Measurements from ENCODE around the gene FBXL20. TPM values are rescaled to one million over a fixed set of nuclear protein-coding genes. Genes with fewer than 3 reads are reported as not detected.
"Not testable (repeated sequence)": the region's sequence is repeated elsewhere in the genome, so short reads cannot be mapped to it uniquely, and the experiment has no call there.

Gene FBXL20
- total RNA-seq, 1 donor from 2014 or later = 27.1 TPM

- DNase-seq (ENCODE audit: low spot score in 2 of 2) = no peak
- no peak overlapping the region for H3K27ac ChIP-seq
- intact Hi-C loops (cut with DNase I) = loop anchor here (5.0 kb wide), 2 partner anchors 83 to 118 kb away; partner anchors contain the start of gene FBXL20
- H3K9me3 ChIP-seq = no peaks in the 10 kb centered on the region
- no peaks in the 10 kb centered on the region for H3K27me3 ChIP-seq
- H3K4me3 ChIP-seq = no peak overlapping the region
- TF ChIP-seq CTCF (IDR thresholded peaks at IDR 0.05) = no peak
- peaks cover 0 to 7% of the 10 kb centered on the region in 2 donors for H3K4me1 ChIP-seq
- peaks cover 3 to 10% of the 10 kb centered on the region in 2 donors for H3K36me3 ChIP-seq
These were observed 116.7 kb downstream of the FBXL20 start for GRCh38 chr17:39284685-39285084.

GRCh38 chr17:39283896-39284295 is 117.5 kb downstream of the FBXL20 start:
- no peak for TF ChIP-seq CTCF (IDR thresholded peaks at IDR 0.05)
- peaks cover 11 to 18% of the 10 kb centered on the region in 2 donors for H3K36me3 ChIP-seq
- intact Hi-C loops (cut with DNase I) = loop anchor here (5.0 kb wide), 2 partner anchors 83 to 118 kb away; partner anchors contain the start of gene FBXL20

GRCh38 chr17:39283098-39283497 is 118.3 kb downstream of the FBXL20 start:
- no peak overlapping the region for H3K4me3 ChIP-seq
- intact Hi-C loops (cut with DNase I) = loop anchor here (5.0 kb wide), 2 partner anchors 84 to 119 kb away; partner anchors contain the start of gene FBXL20

More at GRCh38 chr17:39283896-39284295, 117.5 kb downstream of the FBXL20 start:
- peaks cover 0 to 7% of the 10 kb centered on the region in 2 donors for H3K4me1 ChIP-seq
- H3K27me3 ChIP-seq = no peaks in the 10 kb centered on the region
- no peak for DNase-seq (ENCODE audit: low spot score in 2 of 2)
- no peak overlapping the region for H3K27ac ChIP-seq
- no peak overlapping the region for H3K4me3 ChIP-seq
- no peaks in the 10 kb centered on the region for H3K9me3 ChIP-seq

GRCh38 chr17:39281806-39282205 is 119.6 kb downstream of the FBXL20 start:
- intact Hi-C loops (cut with DNase I) = loop anchor here (5.0 kb wide), 2 partner anchors 85 to 120 kb away; partner anchors contain the start of gene FBXL20
- TF ChIP-seq CTCF (IDR thresholded peaks at IDR 0.05) = no peak
- H3K27me3 ChIP-seq = no peaks in the 10 kb centered on the region
- H3K36me3 ChIP-seq = peaks cover 14 to 29% of the 10 kb centered on the region in 2 donors
- H3K27ac ChIP-seq = peak overlapping the region in 1 of 2 donors; percentile 60
- DNase-seq (ENCODE audit: low spot score in 2 of 2) = no peak
- no peak overlapping the region for H3K4me3 ChIP-seq
- peaks cover 0 to 7% of the 10 kb centered on the region in 2 donors for H3K4me1 ChIP-seq
- H3K9me3 ChIP-seq = no peaks in the 10 kb centered on the region

More at GRCh38 chr17:39283098-39283497, 118.3 kb downstream of the FBXL20 start:
- H3K27ac ChIP-seq = no peak overlapping the region
- H3K4me1 ChIP-seq = peaks cover 0 to 7% of the 10 kb centered on the region in 2 donors
- TF ChIP-seq CTCF (IDR thresholded peaks at IDR 0.05) = no peak
- H3K36me3 ChIP-seq = peaks cover 14 to 24% of the 10 kb centered on the region in 2 donors
- H3K27me3 ChIP-seq = no peaks in the 10 kb centered on the region
- no peak for DNase-seq (ENCODE audit: low spot score in 2 of 2)
- H3K9me3 ChIP-seq = no peaks in the 10 kb centered on the region

- DNase-seq (ENCODE audit: low spot score in 2 of 2); intact Hi-C loops (cut with DNase I); H3K9me3 ChIP-seq; H3K4me3 ChIP-seq; H3K27me3 ChIP-seq; H3K4me1 ChIP-seq; H3K27ac ChIP-seq: not testable (repeated sequence)
- H3K36me3 ChIP-seq = peaks cover 34 to 40% of the 10 kb centered on the region in 2 donors
These were observed 123.2 kb downstream of the FBXL20 start for GRCh38 chr17:39278246-39278645.

GRCh38 chr17:39277110-39277509 is 124.3 kb downstream of the FBXL20 start:
- H3K27ac ChIP-seq = no peak overlapping the region
- peaks cover 35 to 42% of the 10 kb centered on the region in 2 donors for H3K36me3 ChIP-seq
- intact Hi-C loops (cut with DNase I) = no loop called here

More at GRCh38 chr17:39277110-39277509, 124.3 kb downstream of the FBXL20 start:
- DNase-seq (ENCODE audit: low spot score in 2 of 2) = no peak
- H3K4me1 ChIP-seq = peaks cover 0 to 7% of the 10 kb centered on the region in 2 donors
- H3K9me3 ChIP-seq = no peaks in the 10 kb centered on the region
- no peak overlapping the region for H3K4me3 ChIP-seq
- no peak for TF ChIP-seq CTCF (IDR thresholded peaks at IDR 0.05)
- H3K27me3 ChIP-seq = no peaks in the 10 kb centered on the region
